Ishikawa (cell line): ENCODE data around the gene SLC25A34.

Experiments
- CEBPB ChIP-seq: IDR thresholded peaks from 2 replicates; pipeline ENCODE4 v1.6.1; 2012
- CREB1 ChIP-seq: IDR thresholded peaks from 2 replicates; pipeline ENCODE4 v1.6.1; 2012; ENCODE audit warnings: low read depth
- EP300 ChIP-seq: IDR thresholded peaks from 2 replicates; pipeline ENCODE4 v1.6.1; 2012; ENCODE audit warnings: borderline replicate concordance
- FOXM1 ChIP-seq: IDR thresholded peaks from 2 replicates; pipeline ENCODE4 v1.6.1; 2012; ENCODE audit warnings: low read depth, borderline replicate concordance
- RAD21 ChIP-seq: IDR thresholded peaks from 2 replicates; pipeline ENCODE4 v1.6.1; 2012; ENCODE audit warnings: low read depth
- TAF1 ChIP-seq: IDR thresholded peaks from 2 replicates; pipeline ENCODE4 v1.6.1; 2012; ENCODE audit warnings: low read depth, mild to moderate bottlenecking
- TCF12 ChIP-seq: IDR thresholded peaks from 2 replicates; pipeline ENCODE4 v1.6.1; 2012; ENCODE audit warnings: low read depth
- ZBTB7A ChIP-seq: IDR thresholded peaks from 2 replicates; pipeline ENCODE4 v1.6.1; 2012; ENCODE audit warnings: low read depth
- TF ChIP-seq, protein P1 (sequence below): IDR thresholded peaks from 2 replicates; pipeline ENCODE4 v1.6.1; 2012
- TF ChIP-seq, protein P2 (sequence below): IDR thresholded peaks from 2 replicates; pipeline ENCODE4 v1.6.1; 2012; ENCODE audit warnings: low read depth, mild to moderate bottlenecking
- TF ChIP-seq, protein P3 (sequence below): IDR thresholded peaks from 2 replicates; pipeline ENCODE4 v1.6.1; 2012

DNA sequence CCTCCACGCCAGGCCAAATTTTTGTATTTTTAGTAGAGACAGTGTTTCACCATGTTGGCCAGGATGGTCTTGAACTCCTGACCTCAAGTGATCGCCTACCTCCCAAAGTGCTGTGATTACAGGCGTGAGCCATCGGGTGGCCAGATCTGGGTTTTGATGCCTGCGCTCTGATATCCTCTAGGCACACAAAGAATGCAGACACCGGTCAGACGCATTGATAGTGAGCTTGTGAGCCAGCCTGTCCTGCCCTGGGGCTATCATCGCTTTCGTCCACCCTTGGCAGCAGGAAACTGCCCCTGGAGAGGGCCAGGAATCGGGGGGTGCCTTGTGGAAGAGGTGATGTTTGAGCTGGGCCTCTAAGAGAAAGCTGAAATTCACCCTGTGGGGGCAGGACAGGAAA, 26.5 kb downstream of the SLC25A34 start:
- no peak for TF ChIP-seq CEBPB
- no peak for TF ChIP-seq ZBTB7A
- no peak for TF ChIP-seq CREB1
- TF ChIP-seq, protein P1, sequence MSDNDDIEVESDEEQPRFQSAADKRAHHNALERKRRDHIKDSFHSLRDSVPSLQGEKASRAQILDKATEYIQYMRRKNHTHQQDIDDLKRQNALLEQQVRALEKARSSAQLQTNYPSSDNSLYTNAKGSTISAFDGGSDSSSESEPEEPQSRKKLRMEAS = no peak
- no peak for TF ChIP-seq EP300
- TF ChIP-seq FOXM1 = no peak
- no peak for TF ChIP-seq TCF12
- TF ChIP-seq TAF1 = no peak
- TF ChIP-seq RAD21 = no peak
- TF ChIP-seq, protein P2, sequence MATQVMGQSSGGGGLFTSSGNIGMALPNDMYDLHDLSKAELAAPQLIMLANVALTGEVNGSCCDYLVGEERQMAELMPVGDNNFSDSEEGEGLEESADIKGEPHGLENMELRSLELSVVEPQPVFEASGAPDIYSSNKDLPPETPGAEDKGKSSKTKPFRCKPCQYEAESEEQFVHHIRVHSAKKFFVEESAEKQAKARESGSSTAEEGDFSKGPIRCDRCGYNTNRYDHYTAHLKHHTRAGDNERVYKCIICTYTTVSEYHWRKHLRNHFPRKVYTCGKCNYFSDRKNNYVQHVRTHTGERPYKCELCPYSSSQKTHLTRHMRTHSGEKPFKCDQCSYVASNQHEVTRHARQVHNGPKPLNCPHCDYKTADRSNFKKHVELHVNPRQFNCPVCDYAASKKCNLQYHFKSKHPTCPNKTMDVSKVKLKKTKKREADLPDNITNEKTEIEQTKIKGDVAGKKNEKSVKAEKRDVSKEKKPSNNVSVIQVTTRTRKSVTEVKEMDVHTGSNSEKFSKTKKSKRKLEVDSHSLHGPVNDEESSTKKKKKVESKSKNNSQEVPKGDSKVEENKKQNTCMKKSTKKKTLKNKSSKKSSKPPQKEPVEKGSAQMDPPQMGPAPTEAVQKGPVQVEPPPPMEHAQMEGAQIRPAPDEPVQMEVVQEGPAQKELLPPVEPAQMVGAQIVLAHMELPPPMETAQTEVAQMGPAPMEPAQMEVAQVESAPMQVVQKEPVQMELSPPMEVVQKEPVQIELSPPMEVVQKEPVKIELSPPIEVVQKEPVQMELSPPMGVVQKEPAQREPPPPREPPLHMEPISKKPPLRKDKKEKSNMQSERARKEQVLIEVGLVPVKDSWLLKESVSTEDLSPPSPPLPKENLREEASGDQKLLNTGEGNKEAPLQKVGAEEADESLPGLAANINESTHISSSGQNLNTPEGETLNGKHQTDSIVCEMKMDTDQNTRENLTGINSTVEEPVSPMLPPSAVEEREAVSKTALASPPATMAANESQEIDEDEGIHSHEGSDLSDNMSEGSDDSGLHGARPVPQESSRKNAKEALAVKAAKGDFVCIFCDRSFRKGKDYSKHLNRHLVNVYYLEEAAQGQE = no peak
- TF ChIP-seq, protein P3, sequence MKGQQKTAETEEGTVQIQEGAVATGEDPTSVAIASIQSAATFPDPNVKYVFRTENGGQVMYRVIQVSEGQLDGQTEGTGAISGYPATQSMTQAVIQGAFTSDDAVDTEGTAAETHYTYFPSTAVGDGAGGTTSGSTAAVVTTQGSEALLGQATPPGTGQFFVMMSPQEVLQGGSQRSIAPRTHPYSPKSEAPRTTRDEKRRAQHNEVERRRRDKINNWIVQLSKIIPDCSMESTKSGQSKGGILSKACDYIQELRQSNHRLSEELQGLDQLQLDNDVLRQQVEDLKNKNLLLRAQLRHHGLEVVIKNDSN = no peak
